ENCODE measurements around the gene RPS3A.

The RPS3A gene

DNA sequence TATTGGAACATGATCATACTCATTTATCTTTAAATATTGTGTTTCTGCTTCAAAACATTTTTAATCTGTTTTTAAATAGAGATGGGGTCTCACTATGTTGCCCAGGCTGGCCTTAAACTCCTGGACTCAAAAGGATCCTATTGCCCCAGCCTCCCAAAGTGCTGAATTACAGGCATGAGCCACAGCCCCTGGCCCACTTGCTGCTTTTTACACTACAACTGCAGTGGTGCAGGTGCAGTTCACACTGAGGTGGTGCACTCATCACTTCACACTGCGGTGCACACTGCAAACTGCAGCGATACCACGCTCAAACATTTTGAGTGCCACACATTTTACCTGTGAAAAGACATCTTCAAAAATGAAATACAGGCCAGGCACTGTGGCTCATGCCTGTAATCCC is 10.8 kb downstream of the RPS3A start:
- no peak for DNase-seq (ENCODE audit: low read depth in 1 of 2, low spot score in 1 of 2)
- H3K4me3 ChIP-seq (replicated peaks; ENCODE audit: insufficient read depth, low read length): no peak overlapping the region
- TF ChIP-seq, protein P1, sequence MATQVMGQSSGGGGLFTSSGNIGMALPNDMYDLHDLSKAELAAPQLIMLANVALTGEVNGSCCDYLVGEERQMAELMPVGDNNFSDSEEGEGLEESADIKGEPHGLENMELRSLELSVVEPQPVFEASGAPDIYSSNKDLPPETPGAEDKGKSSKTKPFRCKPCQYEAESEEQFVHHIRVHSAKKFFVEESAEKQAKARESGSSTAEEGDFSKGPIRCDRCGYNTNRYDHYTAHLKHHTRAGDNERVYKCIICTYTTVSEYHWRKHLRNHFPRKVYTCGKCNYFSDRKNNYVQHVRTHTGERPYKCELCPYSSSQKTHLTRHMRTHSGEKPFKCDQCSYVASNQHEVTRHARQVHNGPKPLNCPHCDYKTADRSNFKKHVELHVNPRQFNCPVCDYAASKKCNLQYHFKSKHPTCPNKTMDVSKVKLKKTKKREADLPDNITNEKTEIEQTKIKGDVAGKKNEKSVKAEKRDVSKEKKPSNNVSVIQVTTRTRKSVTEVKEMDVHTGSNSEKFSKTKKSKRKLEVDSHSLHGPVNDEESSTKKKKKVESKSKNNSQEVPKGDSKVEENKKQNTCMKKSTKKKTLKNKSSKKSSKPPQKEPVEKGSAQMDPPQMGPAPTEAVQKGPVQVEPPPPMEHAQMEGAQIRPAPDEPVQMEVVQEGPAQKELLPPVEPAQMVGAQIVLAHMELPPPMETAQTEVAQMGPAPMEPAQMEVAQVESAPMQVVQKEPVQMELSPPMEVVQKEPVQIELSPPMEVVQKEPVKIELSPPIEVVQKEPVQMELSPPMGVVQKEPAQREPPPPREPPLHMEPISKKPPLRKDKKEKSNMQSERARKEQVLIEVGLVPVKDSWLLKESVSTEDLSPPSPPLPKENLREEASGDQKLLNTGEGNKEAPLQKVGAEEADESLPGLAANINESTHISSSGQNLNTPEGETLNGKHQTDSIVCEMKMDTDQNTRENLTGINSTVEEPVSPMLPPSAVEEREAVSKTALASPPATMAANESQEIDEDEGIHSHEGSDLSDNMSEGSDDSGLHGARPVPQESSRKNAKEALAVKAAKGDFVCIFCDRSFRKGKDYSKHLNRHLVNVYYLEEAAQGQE (IDR thresholded peaks at IDR 0.05; ENCODE audit: insufficient replicate concordance, low read depth): no peak
- 0 out of 2 replicates have a peak, but pooled peaks have one; percentile 27 for TF ChIP-seq POLR2AphosphoS5 (IDR thresholded peaks at IDR 0.05; ENCODE audit: low read depth)
- TF ChIP-seq SPI1 (IDR thresholded peaks at IDR 0.05; ENCODE audit: borderline replicate concordance, low read depth): no peak
- no peaks in the 10 kb centered on the region for H3K27me3 ChIP-seq (ENCODE audit: insufficient read depth, poor library complexity, severe bottlenecking)
- no peak overlapping the region for H3K27ac ChIP-seq (replicated peaks)

DNA sequence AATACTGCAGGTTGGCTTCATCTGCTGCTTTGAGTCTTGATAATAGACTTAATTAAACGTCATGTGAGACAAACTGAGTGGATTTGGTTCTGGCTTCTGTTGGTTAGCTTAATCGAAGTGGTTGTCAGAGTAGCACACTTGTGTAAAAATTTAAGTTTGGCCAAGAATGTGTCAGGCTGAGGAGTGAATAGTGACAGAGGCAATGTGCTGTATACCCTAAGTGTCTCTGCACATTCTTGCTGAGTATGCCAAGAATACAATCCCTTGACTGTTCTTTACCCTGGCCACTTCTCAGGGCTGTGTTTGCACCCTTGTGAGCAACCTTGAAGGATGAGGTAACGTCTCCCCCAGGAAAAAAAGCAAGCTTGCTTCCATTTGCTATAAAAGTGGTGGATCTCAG is 14.9 kb downstream of the RPS3A start:
- Histone ChIP-seq H3K27ac (replicated peaks) (no peak overlapping the region), H3K4me3 (replicated peaks; ENCODE audit: insufficient read depth, low read length) (no peak overlapping the region), H3K27me3 (ENCODE audit: insufficient read depth, poor library complexity, severe bottlenecking) (no peaks in the 10 kb centered on the region)
- TF ChIP-seq SPI1 (IDR thresholded peaks at IDR 0.05; ENCODE audit: borderline replicate concordance, low read depth) (no peak), POLR2AphosphoS5 (IDR thresholded peaks at IDR 0.05; ENCODE audit: low read depth) (0 out of 2 replicates have a peak, but pooled peaks have one; percentile 18)
- no peak for DNase-seq (ENCODE audit: low read depth in 1 of 2, low spot score in 1 of 2)

DNA sequence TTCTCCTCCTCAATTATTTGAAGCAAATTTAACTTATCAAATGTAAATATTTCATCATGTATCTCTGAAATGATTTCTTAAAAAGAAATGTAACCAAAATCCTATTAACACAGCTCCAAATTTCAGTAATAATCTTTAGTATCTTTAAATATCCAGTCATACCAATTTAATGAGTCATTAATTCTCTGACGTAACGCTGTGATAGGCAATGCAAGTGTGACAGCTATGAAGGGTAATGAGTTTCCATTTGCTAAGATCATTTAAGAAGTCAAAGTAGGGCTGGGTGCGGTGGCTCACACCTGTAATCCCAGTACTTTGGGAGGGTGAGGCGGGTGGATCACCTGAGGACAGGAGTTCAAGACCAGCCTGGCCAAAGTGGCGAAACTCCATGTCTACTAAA is 15.6 kb downstream of the RPS3A start:
- TF ChIP-seq SPI1 (IDR thresholded peaks at IDR 0.05; ENCODE audit: borderline replicate concordance, low read depth): no peak
- TF ChIP-seq, protein P2, sequence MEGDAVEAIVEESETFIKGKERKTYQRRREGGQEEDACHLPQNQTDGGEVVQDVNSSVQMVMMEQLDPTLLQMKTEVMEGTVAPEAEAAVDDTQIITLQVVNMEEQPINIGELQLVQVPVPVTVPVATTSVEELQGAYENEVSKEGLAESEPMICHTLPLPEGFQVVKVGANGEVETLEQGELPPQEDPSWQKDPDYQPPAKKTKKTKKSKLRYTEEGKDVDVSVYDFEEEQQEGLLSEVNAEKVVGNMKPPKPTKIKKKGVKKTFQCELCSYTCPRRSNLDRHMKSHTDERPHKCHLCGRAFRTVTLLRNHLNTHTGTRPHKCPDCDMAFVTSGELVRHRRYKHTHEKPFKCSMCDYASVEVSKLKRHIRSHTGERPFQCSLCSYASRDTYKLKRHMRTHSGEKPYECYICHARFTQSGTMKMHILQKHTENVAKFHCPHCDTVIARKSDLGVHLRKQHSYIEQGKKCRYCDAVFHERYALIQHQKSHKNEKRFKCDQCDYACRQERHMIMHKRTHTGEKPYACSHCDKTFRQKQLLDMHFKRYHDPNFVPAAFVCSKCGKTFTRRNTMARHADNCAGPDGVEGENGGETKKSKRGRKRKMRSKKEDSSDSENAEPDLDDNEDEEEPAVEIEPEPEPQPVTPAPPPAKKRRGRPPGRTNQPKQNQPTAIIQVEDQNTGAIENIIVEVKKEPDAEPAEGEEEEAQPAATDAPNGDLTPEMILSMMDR (IDR thresholded peaks at IDR 0.05; ENCODE audit: insufficient read depth, low read length): no peak
- TF ChIP-seq, protein P1 (IDR thresholded peaks at IDR 0.05; ENCODE audit: insufficient replicate concordance, low read depth): no peak
- no peak for TF ChIP-seq GABPA (IDR thresholded peaks at IDR 0.05; ENCODE audit: low read depth)
- TF ChIP-seq POLR2AphosphoS5 (IDR thresholded peaks at IDR 0.05; ENCODE audit: low read depth): no peak
- DNase-seq (ENCODE audit: low read depth in 1 of 2, low spot score in 1 of 2): no peak

DNA sequence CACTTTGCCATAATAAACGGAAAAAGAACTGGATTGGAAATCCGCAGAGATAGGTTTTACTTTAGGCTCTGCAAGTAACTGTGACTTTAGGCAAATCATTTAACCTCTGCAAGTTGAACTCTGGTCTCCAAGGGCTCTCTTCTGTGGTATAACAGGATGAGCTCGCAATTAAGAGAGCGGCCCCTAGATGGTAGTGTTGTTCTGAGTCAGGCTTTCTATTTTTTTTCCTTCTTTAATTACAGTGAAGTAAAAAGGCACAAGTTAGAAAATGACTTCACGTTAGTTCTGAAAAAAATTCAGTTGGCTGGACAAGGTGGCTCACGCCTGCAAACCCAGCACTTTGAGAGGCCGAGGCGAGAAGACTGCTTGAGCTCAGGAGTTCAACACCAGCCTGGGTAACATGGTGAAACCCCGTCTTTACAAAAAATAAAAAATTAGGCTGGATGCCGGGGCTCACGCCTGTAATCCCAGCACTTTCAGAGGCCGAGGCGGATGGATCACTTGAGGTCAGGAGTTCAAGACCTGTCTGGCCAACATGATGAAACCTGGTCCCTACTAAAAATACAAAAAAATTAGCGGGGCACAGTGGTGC is 18.0 kb downstream of the RPS3A start:
- TF ChIP-seq SPI1 (IDR thresholded peaks at IDR 0.05; ENCODE audit: borderline replicate concordance, low read depth): no peak
- TF ChIP-seq, protein P2 (IDR thresholded peaks at IDR 0.05; ENCODE audit: insufficient read depth, low read length): peak; percentile 47
- H3K27me3 ChIP-seq (ENCODE audit: insufficient read depth, poor library complexity, severe bottlenecking): no peaks in the 10 kb centered on the region
- peak in 1 of 2 experiments; percentile 57 for DNase-seq (ENCODE audit: low read depth in 1 of 2, low spot score in 1 of 2)
- no peak overlapping the region for H3K27ac ChIP-seq (replicated peaks)
- H3K4me3 ChIP-seq (replicated peaks; ENCODE audit: insufficient read depth, low read length): no peak overlapping the region

More for the DNA sequence above, 15.6 kb downstream of the RPS3A start:
- H3K27ac ChIP-seq (replicated peaks): no peak overlapping the region
- H3K4me3 ChIP-seq (replicated peaks; ENCODE audit: insufficient read depth, low read length): no peak overlapping the region
- no peaks in the 10 kb centered on the region for H3K27me3 ChIP-seq (ENCODE audit: insufficient read depth, poor library complexity, severe bottlenecking)

DNA sequence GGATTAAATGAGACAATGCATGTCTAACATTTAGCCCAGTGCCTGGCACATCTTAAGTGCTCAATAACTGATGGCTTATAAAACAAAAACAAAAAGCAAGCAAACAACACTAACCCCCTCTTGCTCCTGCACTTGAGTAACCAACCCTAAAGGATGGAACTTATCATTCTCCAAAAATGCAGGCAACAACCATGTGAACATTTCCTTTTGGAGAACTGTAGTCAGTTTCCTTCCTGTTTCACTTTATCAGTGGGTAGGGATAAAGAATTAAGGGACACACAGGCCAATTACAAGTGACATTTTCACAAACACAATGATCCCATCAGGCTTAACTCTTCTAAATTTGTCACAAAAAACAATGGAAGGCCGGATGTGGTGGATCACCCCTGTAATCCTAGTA is 30.4 kb downstream of the RPS3A start:
- no peak for TF ChIP-seq POLR2AphosphoS5 (IDR thresholded peaks at IDR 0.05; ENCODE audit: low read depth)
- TF ChIP-seq, protein P1 (IDR thresholded peaks at IDR 0.05; ENCODE audit: insufficient replicate concordance, low read depth): no peak
- TF ChIP-seq GABPA (IDR thresholded peaks at IDR 0.05; ENCODE audit: low read depth): no peak
- no peak for TF ChIP-seq SPI1 (IDR thresholded peaks at IDR 0.05; ENCODE audit: borderline replicate concordance, low read depth)
- TF ChIP-seq, protein P2 (IDR thresholded peaks at IDR 0.05; ENCODE audit: insufficient read depth, low read length): no peak
- Histone ChIP-seq H3K27ac (replicated peaks) (no peak overlapping the region), H3K4me3 (replicated peaks; ENCODE audit: insufficient read depth, low read length) (no peak overlapping the region), H3K27me3 (ENCODE audit: insufficient read depth, poor library complexity, severe bottlenecking) (no peaks in the 10 kb centered on the region)
- no peak for DNase-seq (ENCODE audit: low read depth in 1 of 2, low spot score in 1 of 2)

Data from HL-60 (cell line).